HG03064 (cell line): ENCODE measurements around the gene KIFC1.

Experiments used
- ATAC-seq: cut with Tn5 transposase; IDR thresholded peaks from one replicate; pipeline ENCODE4 v1.9.1; 2021; ENCODE audit warnings: low read depth; ENCODE audit not compliant: unreplicated experiment

The KIFC1 gene

GRCh38 chr6:33424855-33425667, 33.4 kb downstream of the KIFC1 start:
- no peak for ATAC-seq

DNA sequence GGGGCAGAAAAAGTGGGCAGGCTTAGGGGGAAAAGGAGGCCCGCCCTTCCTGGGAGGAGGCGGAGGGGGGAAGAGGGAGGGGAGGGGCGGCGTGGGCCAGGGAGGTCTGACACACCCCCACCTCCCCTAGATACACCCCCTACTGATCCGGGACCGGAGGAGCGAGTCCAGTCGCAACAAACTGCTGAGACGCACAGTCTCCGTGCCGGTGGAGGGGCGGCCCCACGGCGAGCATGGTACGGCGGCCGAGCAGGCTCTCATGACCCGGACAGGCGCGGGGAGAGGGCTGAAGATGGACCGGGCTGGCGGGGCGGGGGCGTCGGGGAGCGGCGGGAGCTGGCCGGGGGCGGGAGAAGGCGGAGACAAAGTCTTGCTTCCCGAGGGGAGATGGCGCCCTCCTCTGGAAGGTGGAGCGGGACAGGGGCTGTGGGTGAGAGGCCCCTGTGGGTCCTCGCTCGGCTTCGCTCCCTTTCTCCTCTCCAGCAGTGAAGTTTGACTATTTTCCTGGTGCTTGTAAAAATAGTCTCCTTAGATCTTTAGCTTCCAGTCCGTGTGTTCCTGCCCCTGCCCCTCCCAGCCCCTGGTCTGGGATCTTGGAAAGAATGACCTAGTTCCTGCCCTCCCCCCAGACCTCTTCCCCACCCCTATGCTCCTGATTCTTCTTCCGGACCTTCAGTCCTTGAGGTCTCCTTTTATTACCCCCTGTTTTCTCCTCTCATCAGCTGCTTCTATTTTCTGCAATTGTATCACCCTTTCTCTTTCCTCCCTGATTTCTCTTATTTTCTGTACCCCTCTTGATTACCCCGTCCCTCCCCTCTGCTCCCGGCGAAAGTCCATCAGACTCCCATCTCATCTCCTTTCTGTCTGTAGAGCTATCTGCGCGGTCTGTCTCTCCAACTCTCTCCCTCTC, 34.3 kb downstream of the KIFC1 start:
- no peak for ATAC-seq

- ATAC-seq: no peak
Measured at GRCh38 chr6:33426590-33427511, 35.2 kb downstream of the KIFC1 start.

DNA sequence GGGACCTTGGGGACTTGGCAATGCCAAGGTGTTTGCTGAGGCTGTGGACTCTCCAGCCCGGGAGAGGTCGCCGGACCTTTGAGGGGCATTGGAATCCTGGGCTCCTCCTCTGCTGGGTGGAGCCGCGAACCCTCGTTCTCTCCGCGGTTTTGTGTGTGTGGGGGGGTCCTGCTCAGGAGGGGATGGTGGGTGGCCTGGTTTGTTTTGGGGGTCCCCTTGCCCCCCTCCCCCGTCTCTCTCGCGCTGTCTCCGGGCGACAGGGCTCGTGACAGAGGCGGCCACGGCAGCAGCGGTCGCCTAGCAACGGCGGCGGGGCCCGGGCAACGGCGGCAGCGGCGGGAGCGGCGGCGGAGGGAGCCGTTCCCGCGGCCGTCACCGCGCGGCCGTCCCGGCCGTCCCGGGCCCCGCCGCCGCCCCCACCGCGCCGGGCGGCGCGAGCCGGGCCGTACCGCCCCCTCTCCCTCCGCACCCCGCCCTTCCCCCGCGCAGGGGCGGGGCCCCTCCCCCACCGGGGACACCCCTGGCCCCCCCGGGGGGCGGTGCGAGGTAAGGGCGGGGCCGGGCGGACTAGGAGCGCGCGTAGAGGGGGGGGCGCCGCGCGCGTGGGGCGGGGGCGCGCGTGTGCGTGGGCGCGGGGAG, 36.1 kb downstream of the KIFC1 start:
- no peak for ATAC-seq

DNA sequence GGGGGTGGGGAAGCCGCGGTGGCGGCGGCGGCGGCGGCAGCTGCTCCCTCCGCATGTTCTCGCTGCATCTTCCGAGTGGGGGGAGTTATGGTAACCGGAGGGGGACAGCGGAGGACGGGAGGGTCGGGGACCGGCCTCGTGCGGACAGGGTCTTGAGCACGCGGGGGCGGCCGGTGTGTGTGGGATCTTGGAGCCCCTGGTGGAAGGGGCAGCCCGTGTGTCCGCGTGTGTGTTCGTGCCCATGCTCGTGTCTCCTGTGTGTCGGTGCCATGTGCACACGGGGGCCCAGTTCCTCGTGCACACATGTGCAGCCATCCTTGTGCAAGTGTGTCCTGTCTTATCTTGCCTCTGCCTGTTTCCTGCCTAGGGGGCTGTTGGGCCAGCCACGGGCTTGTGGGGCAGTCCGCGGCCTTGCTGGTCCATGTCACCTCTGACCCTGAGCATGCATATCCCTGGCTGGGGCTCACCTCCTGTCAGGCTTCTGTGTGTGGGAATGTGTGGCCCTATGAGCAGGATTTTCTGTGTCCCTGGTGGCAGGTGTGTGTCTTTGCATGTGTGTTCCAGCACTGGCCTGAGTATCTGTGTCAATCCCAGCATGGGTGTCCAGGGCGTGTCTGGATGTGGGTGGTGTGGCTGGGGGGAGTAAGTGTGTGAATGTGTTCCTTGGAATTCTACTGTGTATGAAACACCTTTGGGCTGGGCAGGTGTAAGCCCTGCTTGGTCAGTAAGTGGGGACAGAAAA, 36.8 kb downstream of the KIFC1 start:
- ATAC-seq: no peak

DNA sequence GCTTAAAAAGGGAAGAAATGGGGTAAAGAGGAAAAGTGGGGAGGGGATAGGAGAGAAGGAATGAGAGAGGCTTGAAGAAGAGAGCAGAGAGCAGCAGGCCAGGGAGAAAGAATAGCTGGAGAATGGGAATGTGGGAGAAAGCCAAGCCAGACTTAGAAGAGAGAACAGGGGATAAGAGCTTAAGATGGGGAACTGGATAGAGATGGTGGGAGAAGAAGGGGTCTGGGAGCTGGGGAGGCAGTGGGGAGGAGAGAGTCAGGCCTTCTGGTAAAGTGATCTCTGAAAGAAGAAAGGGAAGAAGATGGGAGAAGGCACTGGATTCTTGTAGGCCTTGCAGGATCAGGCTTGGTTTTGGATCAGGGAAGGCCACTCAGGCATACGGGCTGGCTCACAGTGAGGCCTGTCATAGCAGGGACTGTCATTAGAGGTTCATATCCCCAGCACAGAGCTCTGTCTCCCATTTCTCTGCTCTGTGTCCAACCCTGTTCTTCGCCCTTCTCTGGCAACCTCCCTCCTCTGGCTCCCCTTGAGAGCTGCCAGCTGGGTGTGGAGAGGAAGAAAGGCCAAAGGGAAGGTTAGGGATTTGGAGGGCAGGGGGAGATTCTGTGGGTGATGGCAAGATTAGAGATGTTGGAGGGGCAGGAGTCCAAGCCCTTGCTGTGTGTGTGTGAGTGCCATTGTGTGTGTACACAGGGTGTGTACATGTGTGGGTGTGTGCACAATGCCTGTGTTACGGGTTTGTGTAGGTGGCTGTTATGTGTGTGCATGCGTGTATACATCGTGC, 37.5 kb downstream of the KIFC1 start:
- ATAC-seq: no peak

DNA sequence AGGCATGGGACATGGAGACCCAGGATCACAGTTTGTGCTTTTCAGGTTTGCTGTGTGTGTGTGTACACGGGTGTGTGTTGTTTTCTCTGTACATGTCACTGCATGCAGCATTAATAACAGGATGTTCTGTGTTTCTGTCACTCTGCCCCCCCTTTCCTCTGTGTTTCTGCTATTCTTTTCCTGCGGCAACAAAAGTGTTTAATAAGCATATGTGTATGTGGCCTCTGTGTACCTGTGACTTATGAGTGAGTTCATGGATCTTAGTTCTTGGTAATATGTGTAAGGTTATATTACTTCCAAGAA, 38.1 kb downstream of the KIFC1 start:
- no peak for ATAC-seq

DNA sequence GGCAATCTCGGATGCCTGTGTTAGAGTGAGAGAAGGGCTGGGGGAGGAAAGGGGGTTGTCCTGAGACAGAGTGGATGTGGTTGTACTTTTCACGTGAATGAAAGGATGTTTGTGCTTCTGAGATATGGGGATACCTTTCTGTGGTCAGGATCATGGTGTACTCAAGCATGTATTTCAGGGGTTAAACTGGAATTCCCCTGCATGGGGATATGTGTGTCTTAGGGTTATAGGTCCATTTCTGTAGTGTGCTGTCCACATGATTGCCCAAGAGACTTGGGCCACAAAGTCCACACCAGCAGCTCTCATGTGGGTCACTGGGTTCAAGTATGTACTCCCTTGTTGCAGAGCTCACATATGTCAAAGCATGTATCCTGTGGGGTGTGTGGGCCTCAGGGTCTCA, 38.7 kb downstream of the KIFC1 start:
- ATAC-seq: no peak

DNA sequence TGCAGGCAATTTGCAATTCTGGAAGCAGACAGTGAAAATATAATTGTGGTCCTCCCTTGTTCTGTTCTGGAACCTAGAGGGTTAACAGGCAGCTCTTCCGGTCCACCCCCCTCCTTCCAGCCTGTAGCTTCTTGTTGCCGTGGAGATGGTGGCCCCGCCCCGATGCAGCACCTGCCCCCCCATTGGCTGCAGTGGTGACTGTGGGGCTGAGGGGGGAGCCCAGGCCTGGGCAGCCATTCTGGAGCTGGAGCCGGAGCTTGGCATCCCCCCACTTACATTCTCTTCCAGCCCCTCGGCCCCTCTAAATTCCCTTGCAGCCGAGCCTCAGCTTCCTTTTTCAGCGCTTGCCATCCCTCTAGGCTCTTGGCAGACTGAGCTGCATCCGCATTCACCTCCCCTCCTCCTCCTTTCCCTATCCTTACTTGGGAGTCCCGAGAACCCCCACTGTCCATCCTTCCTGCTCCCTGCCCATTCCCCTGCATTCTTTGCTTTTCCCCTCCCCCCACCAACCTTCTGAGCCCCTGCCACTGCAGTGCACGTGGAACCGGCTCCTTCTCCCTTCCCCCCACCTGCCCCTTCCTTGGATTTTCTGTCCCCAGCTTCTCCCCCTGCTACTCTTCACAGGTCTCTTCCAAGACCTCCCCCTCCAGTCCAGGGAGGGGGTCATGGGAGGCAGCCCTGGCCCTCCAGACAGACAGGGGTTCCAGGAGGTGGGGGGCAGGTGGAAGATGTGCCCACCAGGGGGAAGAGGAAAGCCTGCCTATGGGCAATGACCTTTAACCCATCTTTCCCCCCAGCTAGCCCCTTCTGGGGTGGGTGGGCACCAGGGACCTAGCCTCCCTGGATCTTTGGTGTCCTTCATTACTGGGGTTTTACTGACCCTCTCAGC, 39.6 kb downstream of the KIFC1 start:
- ATAC-seq: no peak

GRCh38 chr6:33431880-33432541, 40.4 kb downstream of the KIFC1 start:
- ATAC-seq: no peak

GRCh38 chr6:33432546-33432945, 40.9 kb downstream of the KIFC1 start:
- ATAC-seq: no peak

DNA sequence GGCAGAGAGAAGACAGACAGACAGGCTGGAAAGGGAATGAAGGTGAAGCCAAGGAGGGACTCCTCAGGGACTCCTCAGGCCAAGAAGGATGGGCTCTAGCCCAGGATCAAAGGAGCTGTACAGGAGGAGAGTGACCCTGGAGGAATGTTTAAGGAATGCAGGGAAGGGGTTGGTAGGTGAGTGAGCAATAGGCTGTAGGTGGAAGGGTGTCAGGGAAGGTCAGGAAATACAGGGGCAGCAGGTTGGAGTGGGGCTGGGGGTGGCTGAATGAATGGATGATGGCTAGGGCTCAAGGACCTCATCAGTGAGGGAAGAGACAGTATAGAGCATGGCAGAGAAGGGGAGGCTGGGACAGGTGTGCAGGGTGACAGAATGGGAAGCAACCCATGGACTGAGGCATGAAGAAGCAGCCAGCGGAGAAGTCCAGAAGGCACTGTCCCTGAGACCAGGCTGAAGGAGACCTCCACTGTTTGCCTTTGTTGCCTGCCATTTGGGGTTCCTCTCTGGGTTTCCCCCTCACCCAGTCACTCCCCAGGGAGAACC, 41.4 kb downstream of the KIFC1 start:
- no peak for ATAC-seq

DNA sequence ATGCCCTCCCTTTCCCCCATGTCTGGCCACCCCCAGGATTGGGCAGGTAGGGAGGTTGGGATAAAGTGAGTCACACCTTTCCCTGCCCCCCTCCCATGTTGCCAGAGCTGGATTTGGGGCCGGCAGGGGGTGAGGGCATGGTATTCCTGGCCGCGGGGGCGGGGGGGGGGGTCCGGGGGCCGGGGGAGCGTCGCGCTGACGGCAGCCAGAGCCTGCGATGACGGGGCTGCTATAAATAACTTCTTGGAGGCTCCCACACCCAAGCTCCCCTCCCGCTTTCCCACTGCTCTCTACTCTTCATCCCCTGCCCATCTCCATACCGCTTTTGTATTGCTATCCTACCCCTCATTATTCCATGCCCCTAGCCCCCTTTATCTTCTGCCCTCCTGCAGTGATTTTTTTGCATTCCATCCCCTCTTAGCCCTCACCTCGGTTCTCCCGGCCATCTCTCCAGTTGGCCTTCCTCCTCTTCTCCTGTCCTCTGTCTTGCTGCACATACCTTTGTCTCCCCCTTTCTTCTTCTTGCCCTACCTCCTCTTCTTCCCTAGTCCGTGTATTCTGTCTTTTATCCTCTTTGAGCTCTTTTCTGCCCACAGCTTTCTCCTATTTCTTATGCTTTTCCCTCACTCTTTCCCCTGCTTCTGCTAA, 42.0 kb downstream of the KIFC1 start:
- no peak for ATAC-seq

DNA sequence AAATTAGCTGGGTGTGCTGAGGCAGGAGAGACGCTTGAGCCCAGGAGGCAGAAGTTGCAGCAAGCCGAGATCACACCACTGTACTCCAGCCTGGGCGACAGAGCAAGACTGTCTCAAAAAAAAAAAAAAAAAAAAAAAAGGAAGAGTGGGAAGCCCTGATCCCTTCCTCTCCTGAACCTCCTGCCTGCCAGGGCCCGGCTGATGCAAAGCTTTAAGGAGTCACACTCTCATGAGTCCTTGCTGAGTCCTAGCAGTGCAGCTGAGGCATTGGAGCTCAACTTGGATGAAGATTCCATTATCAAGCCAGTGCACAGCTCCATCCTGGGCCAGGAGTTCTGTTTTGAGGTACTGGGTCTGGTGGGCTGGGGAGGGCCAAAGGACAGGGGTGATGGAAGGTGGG, 43.3 kb downstream of the KIFC1 start:
- ATAC-seq: no peak

GRCh38 chr6:33437666-33438065, 46.0 kb downstream of the KIFC1 start:
- no peak for ATAC-seq

DNA sequence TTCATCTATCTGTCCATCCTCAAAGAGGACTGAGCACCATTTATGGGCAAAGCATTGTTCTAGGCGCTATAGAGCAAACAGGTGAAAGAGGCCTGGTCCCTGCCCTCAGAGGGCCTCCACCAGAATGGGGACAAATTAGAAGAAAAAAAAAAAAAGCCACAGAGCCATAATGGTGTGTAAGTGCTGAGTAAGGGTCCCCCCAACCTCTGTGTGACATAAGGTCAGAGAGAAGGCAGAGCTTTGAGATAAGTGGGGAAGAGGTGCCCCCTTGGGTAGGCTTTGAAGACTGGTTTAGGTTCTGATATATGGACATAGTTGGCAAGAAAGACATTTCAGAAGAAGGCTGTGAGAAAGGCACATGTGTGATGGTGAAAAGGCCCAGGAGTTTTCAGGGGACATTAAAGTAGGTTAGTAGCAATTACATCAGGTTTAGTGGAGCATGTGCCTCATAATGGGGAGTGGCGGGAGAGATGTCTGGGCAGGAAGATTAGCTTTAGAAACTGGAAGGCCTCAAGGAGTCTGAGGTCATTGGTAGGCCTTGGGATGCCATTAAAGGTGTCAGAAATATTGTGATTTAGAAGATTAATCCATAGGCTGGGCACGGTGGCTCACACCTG, 47.5 kb downstream of the KIFC1 start:
- ATAC-seq: no peak
